NOMO-1 treated with DMSO at 0.1 percent for 48 hours (cell line): Measurements from ENCODE around the gene IMP3.
A peak's percentile ranks its signal among the peaks of the same experiment; 100 is the strongest.

Experiments
- DNase-seq: peaks from one replicate; lab custom pipeline; 2025; ENCODE audit not compliant: unreplicated experiment; lab: John Stamatoyannopoulos, UW

Gene IMP3

GRCh38 chr15:75625542-75626347 lies 14.3 kb downstream of the IMP3 start, which contains the start of gene SNUPN:
Gene SNUPN (minus strand): TSS chr15:75625725. CDS start chr15:75621051, 4,674 bp downstream.
- peak; percentile 93 for DNase-seq

DNA sequence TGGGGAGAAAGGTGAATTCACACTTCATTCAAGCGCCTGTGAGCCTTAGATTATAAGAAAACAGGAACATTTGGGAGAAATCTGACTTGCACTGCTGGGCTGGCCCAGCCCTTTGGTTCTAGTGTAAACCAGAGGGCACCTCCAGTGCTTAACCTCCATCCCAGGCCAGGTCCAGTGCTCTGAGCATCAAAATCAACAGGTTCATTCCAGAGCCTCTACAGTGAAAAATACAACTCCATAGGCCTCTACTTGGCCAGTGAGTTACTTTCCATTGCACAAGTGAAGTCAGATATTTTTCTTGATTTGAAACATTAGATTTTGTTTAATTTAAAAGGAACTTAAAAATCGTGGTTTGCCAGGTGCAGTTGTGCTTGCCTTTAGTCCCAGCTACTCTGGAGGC lies 17.5 kb downstream of the IMP3 start:
- DNase-seq, result no peak

GRCh38 chr15:75620841-75621391 lies 19.1 kb downstream of the IMP3 start:
- no peak for DNase-seq

DNA sequence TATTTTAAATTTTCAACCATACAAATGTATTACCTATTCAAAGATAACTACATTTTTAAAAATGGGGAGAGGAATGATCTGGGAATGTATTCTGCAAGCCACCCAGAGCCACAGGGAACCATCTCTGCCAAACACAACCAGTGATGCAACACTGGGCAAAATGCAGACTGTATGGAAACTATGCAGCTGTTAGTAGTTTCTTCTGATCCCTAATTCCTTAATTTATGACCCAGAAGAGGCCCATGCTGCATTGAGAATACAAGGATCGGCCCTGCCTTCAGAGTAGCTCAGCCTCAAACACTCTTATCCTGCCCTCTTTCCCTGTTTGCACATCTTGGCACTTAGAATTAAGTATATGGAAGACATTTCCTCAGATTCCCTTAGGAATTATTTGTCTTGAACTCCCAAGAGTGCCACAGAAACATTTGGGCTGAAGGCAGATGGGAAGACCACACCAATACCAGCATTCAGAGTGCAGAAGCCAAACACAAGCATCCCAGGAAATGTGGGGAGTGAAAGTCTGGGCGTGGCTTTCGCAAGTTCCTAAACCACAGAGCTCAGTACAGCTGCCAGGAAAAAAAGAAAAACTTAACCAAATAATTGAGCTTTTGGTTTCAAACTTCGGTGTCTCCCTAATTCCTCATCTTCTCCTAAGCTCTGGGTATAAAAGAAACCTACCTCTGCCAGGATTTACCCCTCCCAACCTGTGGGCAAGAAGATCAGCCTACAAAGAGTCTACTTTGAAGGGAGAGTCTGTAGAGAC lies 19.8 kb downstream of the IMP3 start:
- no peak for DNase-seq

DNA sequence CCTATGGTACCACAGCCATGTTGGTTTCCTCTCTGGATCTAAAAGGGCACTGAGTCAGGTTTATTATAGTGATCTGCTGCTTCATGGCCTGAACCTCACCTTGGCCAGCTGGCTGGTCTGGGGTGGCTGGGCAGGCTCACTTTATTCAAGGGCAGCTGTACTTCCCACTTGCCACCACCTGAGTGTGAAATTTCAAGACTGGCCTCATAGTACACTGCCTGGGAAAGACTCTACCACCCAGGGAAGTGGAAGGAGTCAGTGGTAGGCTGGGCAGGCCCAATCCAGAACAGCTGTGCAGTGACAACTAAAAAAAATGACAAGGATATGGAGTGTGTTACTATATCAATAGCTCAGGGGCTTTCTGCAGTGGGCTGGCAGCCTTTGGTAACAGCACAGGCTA lies 23.3 kb downstream of the IMP3 start:
- no peak for DNase-seq

- DNase-seq, result no peak
Measured at GRCh38 chr15:75606711-75607699, 33.0 kb downstream of the IMP3 start.

DNA sequence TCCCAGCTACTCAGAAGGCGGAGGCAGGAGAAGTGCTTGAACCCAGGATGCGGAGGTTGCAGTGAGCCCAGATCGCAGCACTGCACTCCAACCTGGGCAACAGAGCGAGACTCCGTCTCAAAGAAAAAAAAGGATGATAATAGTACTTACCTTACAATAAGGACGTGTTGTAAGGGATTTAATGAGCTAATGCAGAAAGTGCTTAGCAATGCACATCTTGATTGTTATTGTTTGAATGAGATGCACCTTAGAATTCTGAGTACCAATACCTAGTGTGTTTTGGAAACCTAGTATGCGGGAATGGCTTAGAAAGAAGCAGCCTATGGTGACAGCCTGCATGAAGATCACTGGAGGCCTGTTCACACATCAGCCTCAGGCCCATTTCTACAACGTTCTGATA lies 34.0 kb downstream of the IMP3 start:
- no peak for DNase-seq

DNA sequence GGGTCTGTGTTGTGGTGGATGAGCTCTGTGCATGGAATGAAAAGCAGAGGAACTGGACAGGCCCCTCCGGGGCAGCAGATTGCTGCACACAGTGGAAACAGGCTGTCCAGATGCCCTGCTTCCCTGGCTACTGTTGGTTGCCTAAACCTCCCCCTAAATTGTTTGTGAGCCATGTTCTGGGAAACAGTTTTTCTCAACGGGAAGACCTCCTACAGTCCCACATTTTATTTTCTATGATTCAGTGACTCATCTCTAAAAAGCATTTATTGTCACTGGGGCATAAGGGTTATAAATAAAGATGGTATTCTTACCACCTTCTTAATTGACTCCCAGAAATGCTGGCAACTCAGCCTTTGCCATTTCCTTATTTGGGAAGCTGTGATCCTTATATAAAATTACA lies 40.6 kb downstream of the IMP3 start:
- DNase-seq, result no peak

DNA sequence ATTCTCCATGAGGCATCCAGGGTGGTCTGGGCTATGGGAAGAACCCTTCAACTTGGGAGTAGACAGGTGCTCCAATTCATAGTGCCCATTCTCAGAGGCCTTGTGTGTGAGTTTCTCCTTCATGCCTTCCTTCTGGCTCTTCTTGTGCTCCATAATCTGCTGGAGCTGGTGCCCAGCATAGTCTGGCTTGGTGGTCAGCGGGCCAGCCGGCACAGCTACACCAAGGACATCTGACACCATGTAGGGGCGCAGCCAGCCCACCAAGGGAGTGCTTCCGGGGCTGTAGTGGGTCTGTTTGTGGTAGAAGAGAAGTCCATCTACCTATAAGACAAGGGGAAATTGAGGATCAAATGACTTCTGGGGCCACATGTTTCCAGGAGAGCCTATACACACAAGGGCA lies 41.7 kb downstream of the IMP3 start:
- no peak for DNase-seq

GRCh38 chr15:75597667-75598341 lies 42.2 kb downstream of the IMP3 start:
- DNase-seq, result no peak

- DNase-seq, result no peak
Measured at GRCh38 chr15:75596703-75597345, 43.2 kb downstream of the IMP3 start.

GRCh38 chr15:75594276-75594675 lies 45.7 kb downstream of the IMP3 start:
- DNase-seq, result no peak

DNA sequence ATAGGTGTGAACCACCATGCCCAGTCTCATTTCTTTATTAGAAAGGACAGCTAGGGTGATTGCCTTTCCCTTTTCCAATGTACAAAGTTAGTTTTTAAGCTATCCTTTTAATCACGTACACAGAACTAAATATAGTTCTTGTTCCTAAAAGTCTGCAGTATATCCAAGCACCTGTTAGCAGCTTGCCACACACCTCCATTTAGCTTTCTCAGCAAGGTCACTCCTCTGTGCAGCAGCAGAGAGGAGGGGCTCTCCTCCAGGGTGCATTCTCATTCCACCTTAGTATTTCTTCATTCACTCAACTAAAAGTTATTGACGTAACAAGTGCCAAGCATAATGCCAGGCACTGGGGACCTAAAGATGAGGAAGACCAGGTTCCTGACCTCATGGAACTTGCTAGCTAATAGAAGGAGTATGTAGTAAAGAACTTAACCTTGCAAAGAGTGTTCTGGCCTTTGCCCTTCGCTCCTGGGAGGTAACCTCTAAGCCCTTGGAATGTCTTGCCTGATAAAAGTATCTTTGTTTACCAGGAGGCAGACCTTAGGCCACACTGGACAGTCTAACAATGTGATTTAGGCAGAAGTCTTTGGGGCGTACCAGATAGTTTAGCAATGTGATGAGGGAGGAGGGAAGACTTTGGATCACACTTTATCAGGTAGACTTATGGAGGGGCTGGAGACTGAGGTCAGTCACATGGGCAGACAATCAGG lies 48.2 kb downstream of the IMP3 start:
- DNase-seq, result no peak

GRCh38 chr15:75590239-75590638 lies 49.8 kb downstream of the IMP3 start:
- no peak for DNase-seq
